WTC11 (cell line): ENCODE measurements around the gene PIGV. TPM values are rescaled to one million over a fixed set of nuclear protein-coding genes. Genes with fewer than 3 reads are reported as not detected.

ENCODE experiments used
- ATAC-seq: fragments of 200-7000 bp; cut with Tn5 transposase; 2 replicates; pipeline ENCODE4 v1.10.0; 2021; ENCODE audit warnings: mild to moderate bottlenecking, moderate library complexity
- CTCF ChIA-PET: fragments of 300-600 bp; sonication (Branson Sonifier 250); formaldehyde crosslinking; loops from one replicate; lab custom pipeline; 2021; ENCODE audit warnings: antibody characterized with exemption; lab: Charles Lee
- POLR2A ChIA-PET: fragments of 350-600 bp; sonication (Branson Sonifier 250); formaldehyde crosslinking; loops from one replicate; lab custom pipeline; 2021; ENCODE audit warnings: antibody characterized with exemption; lab: Charles Lee
- DNase-seq: peaks from one replicate; pipeline ENCODE4 v3.0.0; 2021; ENCODE audit warnings: low spot score
- H3K27ac Mint-ChIP-seq: 2 replicates; pipeline ENCODE4 v1.8.0; 2021; ENCODE audit warnings: mixed read lengths
- H3K27me3 Mint-ChIP-seq: 2 replicates; pipeline ENCODE4 v1.8.0; 2021; ENCODE audit warnings: low read depth, mild to moderate bottlenecking, moderate library complexity, mixed read lengths
- H3K36me3 Mint-ChIP-seq: 2 replicates; pipeline ENCODE4 v1.8.0; 2021; ENCODE audit warnings: mixed read lengths
- H3K4me1 Mint-ChIP-seq: 2 replicates; pipeline ENCODE4 v1.8.0; 2022; ENCODE audit warnings: mixed read lengths
- H3K4me3 Mint-ChIP-seq: 2 replicates; pipeline ENCODE4 v1.8.0; 2021; ENCODE audit warnings: mild to moderate bottlenecking, moderate library complexity, mixed read lengths
- H3K9me3 Mint-ChIP-seq: 2 replicates; pipeline ENCODE4 v1.8.0; 2021; ENCODE audit warnings: mixed read lengths
- CREB1 ChIP-seq: sonication (generic); formaldehyde crosslinking; IDR thresholded peaks from 2 replicates; pipeline ENCODE4 v1.8.0; 2023; ENCODE audit warnings: mild to moderate bottlenecking, missing genetic modification reagents
- ELF4 ChIP-seq: sonication (generic); formaldehyde crosslinking; IDR thresholded peaks from 2 replicates; pipeline ENCODE4 v1.8.1; 2022; ENCODE audit warnings: low read depth, mild to moderate bottlenecking, moderate library complexity, missing genetic modification reagents
- NFYB ChIP-seq: sonication (generic); formaldehyde crosslinking; conservative IDR thresholded peaks from 2 replicates; pipeline ENCODE4 v1.8.0; 2022; ENCODE audit warnings: low read depth, missing genetic modification reagents
- NR2C2 ChIP-seq: sonication (generic); formaldehyde crosslinking; IDR thresholded peaks from 2 replicates; pipeline ENCODE4 v1.8.0; 2022; ENCODE audit warnings: mild to moderate bottlenecking, missing genetic modification reagents
- OVOL2 ChIP-seq: fragments of 250-450 bp; sonication (Bioruptor Pico); IDR thresholded peaks from 2 replicates; pipeline ENCODE4 v1.9.0; 2021; ENCODE audit warnings: mild to moderate bottlenecking, borderline replicate concordance
- RORB ChIP-seq: fragments of 250-450 bp; sonication (Bioruptor Pico); IDR thresholded peaks from 2 replicates; pipeline ENCODE4 v1.9.0; 2021; ENCODE audit warnings: mild to moderate bottlenecking
- TP53 ChIP-seq: sonication (generic); formaldehyde crosslinking; IDR thresholded peaks from 2 replicates; pipeline ENCODE4 v1.8.1; 2023; ENCODE audit warnings: mild to moderate bottlenecking, missing genetic modification reagents
- total RNA-seq: library from RNA; stranded (reverse); gene quantifications from 3 replicates; pipeline ENCODE4 v1.2.3, GENCODE V29; 2021
- TF ChIP-seq, protein P1 (sequence below): sonication (generic); formaldehyde crosslinking; IDR thresholded peaks from 2 replicates; pipeline ENCODE4 v1.8.0; 2022; ENCODE audit warnings: mild to moderate bottlenecking, missing genetic modification reagents
- TF ChIP-seq, protein P2 (sequence below): sonication (generic); formaldehyde crosslinking; IDR thresholded peaks from 2 replicates; pipeline ENCODE4 v1.8.1; 2023; ENCODE audit warnings: mild to moderate bottlenecking, missing genetic modification reagents
- TF ChIP-seq, protein P3 (sequence below): sonication (generic); formaldehyde crosslinking; IDR thresholded peaks from 2 replicates; pipeline ENCODE4 v1.8.1; 2022; ENCODE audit warnings: low read depth, missing genetic modification reagents, borderline replicate concordance
- TF ChIP-seq, protein P4 (sequence below): sonication (generic); formaldehyde crosslinking; IDR thresholded peaks from 2 replicates; pipeline ENCODE4 v1.8.1; 2023; ENCODE audit warnings: mild to moderate bottlenecking, missing genetic modification reagents, borderline replicate concordance
- TF ChIP-seq, protein P5 (sequence below): fragments of 250-450 bp; sonication (Bioruptor Pico); IDR thresholded peaks from 2 replicates; pipeline ENCODE4 v1.8.0; 2021; ENCODE audit warnings: mild to moderate bottlenecking
- TF ChIP-seq, protein P6 (sequence below): fragments of 250-450 bp; sonication (Bioruptor Pico); IDR thresholded peaks from 2 replicates; pipeline ENCODE4 v1.9.0; 2021; ENCODE audit warnings: mild to moderate bottlenecking, borderline replicate concordance
- TF ChIP-seq, protein P7 (sequence below): sonication (generic); formaldehyde crosslinking; conservative IDR thresholded peaks from 2 replicates; pipeline ENCODE4 v1.8.1; 2022; ENCODE audit warnings: mild to moderate bottlenecking, missing genetic modification reagents
- TF ChIP-seq, protein P8 (sequence below): sonication (generic); formaldehyde crosslinking; IDR thresholded peaks from 2 replicates; pipeline ENCODE4 v1.8.0; 2022; ENCODE audit warnings: missing genetic modification reagents
- TF ChIP-seq, protein P9 (sequence below): fragments of 250-450 bp; sonication (Bioruptor Pico); IDR thresholded peaks from 2 replicates; pipeline ENCODE4 v1.9.0; 2021; ENCODE audit warnings: mild to moderate bottlenecking
- TF ChIP-seq, protein P10 (sequence below): fragments of 250-450 bp; sonication (Bioruptor Pico); IDR thresholded peaks from 2 replicates; pipeline ENCODE4 v1.9.0; 2021; ENCODE audit warnings: moderate library complexity, mild to moderate bottlenecking, inconsistent platforms, borderline replicate concordance

PIGV gene
- total RNA-seq, 1 experiment from 2014 or later: 15.0 TPM

DNA sequence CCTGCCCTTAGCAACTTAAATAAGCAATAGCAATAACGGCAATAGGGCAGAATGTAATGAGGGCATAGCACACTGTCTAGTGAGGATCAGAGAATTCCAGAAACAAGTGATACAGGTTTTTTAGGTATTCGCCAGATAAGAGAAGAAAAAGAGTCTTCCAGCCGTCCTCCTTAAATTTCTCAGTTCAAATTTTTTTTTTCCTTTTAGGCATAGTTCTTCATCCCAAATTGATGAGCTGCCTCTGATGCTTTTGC, 1.8 kb downstream of the PIGV start (continued):
- no peak for TF ChIP-seq NR2C2 (CRISPR knock-in tag)
- TF ChIP-seq, protein P1, sequence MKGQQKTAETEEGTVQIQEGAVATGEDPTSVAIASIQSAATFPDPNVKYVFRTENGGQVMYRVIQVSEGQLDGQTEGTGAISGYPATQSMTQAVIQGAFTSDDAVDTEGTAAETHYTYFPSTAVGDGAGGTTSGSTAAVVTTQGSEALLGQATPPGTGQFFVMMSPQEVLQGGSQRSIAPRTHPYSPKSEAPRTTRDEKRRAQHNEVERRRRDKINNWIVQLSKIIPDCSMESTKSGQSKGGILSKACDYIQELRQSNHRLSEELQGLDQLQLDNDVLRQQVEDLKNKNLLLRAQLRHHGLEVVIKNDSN: no peak
- TF ChIP-seq, protein P2, sequence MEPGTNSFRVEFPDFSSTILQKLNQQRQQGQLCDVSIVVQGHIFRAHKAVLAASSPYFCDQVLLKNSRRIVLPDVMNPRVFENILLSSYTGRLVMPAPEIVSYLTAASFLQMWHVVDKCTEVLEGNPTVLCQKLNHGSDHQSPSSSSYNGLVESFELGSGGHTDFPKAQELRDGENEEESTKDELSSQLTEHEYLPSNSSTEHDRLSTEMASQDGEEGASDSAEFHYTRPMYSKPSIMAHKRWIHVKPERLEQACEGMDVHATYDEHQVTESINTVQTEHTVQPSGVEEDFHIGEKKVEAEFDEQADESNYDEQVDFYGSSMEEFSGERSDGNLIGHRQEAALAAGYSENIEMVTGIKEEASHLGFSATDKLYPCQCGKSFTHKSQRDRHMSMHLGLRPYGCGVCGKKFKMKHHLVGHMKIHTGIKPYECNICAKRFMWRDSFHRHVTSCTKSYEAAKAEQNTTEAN (CRISPR knock-in tag): no peak
- TF ChIP-seq RORB (CRISPR knock-in tag): no peak
- TF ChIP-seq, protein P3, sequence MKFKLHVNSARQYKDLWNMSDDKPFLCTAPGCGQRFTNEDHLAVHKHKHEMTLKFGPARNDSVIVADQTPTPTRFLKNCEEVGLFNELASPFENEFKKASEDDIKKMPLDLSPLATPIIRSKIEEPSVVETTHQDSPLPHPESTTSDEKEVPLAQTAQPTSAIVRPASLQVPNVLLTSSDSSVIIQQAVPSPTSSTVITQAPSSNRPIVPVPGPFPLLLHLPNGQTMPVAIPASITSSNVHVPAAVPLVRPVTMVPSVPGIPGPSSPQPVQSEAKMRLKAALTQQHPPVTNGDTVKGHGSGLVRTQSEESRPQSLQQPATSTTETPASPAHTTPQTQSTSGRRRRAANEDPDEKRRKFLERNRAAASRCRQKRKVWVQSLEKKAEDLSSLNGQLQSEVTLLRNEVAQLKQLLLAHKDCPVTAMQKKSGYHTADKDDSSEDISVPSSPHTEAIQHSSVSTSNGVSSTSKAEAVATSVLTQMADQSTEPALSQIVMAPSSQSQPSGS: no peak

DNA sequence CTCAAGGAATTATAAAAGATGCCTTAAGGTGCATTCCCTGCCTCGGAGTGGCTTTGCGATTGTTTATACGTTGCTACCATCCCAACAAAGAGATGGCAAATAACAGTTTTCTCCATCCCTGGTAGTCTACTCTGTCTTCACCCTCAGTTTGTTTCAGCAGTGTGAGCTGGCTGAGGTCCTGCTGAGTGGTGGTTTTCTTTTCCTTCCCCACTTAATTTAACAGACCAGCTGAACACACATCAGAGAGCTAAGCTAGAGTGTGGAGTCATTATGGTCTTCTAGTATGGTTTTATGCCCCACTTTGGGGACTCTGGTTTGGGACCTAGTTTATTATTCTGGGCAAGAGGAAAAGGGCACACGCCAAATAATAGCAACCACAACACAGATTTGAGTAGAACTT, 2.2 kb downstream of the PIGV start:
- TF ChIP-seq, protein P4, sequence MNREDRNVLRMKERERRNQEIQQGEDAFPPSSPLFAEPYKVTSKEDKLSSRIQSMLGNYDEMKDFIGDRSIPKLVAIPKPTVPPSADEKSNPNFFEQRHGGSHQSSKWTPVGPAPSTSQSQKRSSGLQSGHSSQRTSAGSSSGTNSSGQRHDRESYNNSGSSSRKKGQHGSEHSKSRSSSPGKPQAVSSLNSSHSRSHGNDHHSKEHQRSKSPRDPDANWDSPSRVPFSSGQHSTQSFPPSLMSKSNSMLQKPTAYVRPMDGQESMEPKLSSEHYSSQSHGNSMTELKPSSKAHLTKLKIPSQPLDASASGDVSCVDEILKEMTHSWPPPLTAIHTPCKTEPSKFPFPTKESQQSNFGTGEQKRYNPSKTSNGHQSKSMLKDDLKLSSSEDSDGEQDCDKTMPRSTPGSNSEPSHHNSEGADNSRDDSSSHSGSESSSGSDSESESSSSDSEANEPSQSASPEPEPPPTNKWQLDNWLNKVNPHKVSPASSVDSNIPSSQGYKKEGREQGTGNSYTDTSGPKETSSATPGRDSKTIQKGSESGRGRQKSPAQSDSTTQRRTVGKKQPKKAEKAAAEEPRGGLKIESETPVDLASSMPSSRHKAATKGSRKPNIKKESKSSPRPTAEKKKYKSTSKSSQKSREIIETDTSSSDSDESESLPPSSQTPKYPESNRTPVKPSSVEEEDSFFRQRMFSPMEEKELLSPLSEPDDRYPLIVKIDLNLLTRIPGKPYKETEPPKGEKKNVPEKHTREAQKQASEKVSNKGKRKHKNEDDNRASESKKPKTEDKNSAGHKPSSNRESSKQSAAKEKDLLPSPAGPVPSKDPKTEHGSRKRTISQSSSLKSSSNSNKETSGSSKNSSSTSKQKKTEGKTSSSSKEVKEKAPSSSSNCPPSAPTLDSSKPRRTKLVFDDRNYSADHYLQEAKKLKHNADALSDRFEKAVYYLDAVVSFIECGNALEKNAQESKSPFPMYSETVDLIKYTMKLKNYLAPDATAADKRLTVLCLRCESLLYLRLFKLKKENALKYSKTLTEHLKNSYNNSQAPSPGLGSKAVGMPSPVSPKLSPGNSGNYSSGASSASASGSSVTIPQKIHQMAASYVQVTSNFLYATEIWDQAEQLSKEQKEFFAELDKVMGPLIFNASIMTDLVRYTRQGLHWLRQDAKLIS (CRISPR knock-in tag): no peak
- TF ChIP-seq, protein P5, sequence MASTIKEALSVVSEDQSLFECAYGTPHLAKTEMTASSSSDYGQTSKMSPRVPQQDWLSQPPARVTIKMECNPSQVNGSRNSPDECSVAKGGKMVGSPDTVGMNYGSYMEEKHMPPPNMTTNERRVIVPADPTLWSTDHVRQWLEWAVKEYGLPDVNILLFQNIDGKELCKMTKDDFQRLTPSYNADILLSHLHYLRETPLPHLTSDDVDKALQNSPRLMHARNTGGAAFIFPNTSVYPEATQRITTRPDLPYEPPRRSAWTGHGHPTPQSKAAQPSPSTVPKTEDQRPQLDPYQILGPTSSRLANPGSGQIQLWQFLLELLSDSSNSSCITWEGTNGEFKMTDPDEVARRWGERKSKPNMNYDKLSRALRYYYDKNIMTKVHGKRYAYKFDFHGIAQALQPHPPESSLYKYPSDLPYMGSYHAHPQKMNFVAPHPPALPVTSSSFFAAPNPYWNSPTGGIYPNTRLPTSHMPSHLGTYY (CRISPR knock-in tag): no peak
- no peak for TF ChIP-seq TP53
- TF ChIP-seq, protein P6, sequence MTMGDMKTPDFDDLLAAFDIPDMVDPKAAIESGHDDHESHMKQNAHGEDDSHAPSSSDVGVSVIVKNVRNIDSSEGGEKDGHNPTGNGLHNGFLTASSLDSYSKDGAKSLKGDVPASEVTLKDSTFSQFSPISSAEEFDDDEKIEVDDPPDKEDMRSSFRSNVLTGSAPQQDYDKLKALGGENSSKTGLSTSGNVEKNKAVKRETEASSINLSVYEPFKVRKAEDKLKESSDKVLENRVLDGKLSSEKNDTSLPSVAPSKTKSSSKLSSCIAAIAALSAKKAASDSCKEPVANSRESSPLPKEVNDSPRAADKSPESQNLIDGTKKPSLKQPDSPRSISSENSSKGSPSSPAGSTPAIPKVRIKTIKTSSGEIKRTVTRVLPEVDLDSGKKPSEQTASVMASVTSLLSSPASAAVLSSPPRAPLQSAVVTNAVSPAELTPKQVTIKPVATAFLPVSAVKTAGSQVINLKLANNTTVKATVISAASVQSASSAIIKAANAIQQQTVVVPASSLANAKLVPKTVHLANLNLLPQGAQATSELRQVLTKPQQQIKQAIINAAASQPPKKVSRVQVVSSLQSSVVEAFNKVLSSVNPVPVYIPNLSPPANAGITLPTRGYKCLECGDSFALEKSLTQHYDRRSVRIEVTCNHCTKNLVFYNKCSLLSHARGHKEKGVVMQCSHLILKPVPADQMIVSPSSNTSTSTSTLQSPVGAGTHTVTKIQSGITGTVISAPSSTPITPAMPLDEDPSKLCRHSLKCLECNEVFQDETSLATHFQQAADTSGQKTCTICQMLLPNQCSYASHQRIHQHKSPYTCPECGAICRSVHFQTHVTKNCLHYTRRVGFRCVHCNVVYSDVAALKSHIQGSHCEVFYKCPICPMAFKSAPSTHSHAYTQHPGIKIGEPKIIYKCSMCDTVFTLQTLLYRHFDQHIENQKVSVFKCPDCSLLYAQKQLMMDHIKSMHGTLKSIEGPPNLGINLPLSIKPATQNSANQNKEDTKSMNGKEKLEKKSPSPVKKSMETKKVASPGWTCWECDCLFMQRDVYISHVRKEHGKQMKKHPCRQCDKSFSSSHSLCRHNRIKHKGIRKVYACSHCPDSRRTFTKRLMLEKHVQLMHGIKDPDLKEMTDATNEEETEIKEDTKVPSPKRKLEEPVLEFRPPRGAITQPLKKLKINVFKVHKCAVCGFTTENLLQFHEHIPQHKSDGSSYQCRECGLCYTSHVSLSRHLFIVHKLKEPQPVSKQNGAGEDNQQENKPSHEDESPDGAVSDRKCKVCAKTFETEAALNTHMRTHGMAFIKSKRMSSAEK (CRISPR knock-in tag): no peak
- no peak for TF ChIP-seq ELF4 (CRISPR knock-in tag)
- TF ChIP-seq, protein P7, sequence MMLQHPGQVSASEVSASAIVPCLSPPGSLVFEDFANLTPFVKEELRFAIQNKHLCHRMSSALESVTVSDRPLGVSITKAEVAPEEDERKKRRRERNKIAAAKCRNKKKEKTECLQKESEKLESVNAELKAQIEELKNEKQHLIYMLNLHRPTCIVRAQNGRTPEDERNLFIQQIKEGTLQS (CRISPR knock-in tag): no peak
- no peak for TF ChIP-seq OVOL2
- TF ChIP-seq, protein P8, sequence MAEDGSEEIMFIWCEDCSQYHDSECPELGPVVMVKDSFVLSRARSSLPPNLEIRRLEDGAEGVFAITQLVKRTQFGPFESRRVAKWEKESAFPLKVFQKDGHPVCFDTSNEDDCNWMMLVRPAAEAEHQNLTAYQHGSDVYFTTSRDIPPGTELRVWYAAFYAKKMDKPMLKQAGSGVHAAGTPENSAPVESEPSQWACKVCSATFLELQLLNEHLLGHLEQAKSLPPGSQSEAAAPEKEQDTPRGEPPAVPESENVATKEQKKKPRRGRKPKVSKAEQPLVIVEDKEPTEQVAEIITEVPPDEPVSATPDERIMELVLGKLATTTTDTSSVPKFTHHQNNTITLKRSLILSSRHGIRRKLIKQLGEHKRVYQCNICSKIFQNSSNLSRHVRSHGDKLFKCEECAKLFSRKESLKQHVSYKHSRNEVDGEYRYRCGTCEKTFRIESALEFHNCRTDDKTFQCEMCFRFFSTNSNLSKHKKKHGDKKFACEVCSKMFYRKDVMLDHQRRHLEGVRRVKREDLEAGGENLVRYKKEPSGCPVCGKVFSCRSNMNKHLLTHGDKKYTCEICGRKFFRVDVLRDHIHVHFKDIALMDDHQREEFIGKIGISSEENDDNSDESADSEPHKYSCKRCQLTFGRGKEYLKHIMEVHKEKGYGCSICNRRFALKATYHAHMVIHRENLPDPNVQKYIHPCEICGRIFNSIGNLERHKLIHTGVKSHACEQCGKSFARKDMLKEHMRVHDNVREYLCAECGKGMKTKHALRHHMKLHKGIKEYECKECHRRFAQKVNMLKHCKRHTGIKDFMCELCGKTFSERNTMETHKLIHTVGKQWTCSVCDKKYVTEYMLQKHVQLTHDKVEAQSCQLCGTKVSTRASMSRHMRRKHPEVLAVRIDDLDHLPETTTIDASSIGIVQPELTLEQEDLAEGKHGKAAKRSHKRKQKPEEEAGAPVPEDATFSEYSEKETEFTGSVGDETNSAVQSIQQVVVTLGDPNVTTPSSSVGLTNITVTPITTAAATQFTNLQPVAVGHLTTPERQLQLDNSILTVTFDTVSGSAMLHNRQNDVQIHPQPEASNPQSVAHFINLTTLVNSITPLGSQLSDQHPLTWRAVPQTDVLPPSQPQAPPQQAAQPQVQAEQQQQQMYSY (CRISPR knock-in tag): no peak
- TF ChIP-seq NFYB (CRISPR knock-in tag): no peak
- TF ChIP-seq, protein P9, sequence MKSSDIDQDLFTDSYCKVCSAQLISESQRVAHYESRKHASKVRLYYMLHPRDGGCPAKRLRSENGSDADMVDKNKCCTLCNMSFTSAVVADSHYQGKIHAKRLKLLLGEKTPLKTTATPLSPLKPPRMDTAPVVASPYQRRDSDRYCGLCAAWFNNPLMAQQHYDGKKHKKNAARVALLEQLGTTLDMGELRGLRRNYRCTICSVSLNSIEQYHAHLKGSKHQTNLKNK (CRISPR knock-in tag): no peak
- TF ChIP-seq RORB (CRISPR knock-in tag): no peak
- TF ChIP-seq, protein P10, sequence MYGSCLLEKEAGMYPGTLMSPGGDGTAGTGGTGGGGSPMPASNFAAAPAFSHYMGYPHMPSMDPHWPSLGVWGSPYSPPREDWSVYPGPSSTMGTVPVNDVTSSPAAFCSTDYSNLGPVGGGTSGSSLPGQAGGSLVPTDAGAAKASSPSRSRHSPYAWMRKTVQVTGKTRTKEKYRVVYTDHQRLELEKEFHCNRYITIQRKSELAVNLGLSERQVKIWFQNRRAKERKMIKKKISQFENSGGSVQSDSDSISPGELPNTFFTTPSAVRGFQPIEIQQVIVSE (CRISPR knock-in tag): no peak
- no peak for TF ChIP-seq CREB1
- H3K36me3 Mint-ChIP-seq: peaks cover 12% of the 10 kb centered on the region
- H3K9me3 Mint-ChIP-seq: no peaks in the 10 kb centered on the region
- H3K4me3 Mint-ChIP-seq: no peak overlapping the region
- ChIA-PET POLR2A (no interaction called here), CTCF (interaction anchor here (1.0 to 5.4 kb wide), 9 partner anchors 10 to 191 kb away, joined by 4 to 110 read pairs (median 33); no protein-coding TSS in a partner anchor)
- no peaks in the 10 kb centered on the region; the same call in 1 of the 2 replicates for H3K27me3 Mint-ChIP-seq
- H3K27ac Mint-ChIP-seq: no peak overlapping the region
- ATAC-seq (no peak), DNase-seq (no peak)
- peaks cover 34% of the 10 kb centered on the region for H3K4me1 Mint-ChIP-seq
